Hematopoietic multipotent progenitor cell treated with erythropoietin and hydrocortisone succinate and interleukin-3 and kit ligand, for 17 days (in vitro differentiated cells): ENCODE measurements around the gene CLBA1.
"Not testable (repeated sequence)": the region's sequence is repeated elsewhere in the genome, so short reads cannot be mapped to it uniquely, and the experiment has no call there.

Experiments used
- DNase-seq: peaks from one replicate; pipeline ENCODE4 v3.0.0-alpha.2; 2015; ENCODE audit warnings: low spot score

CLBA1 gene

GRCh38 chr14:105023791-105024480, 38.3 kb downstream of the CLBA1 start:
- no peak for DNase-seq

GRCh38 chr14:105025429-105025828, 39.8 kb downstream of the CLBA1 start:
- no peak for DNase-seq

- DNase-seq = no peak
These were observed 40.6 kb downstream of the CLBA1 start for GRCh38 chr14:105026033-105026785.

- DNase-seq = no peak
These were observed 41.4 kb downstream of the CLBA1 start for GRCh38 chr14:105026802-105027563.

DNA sequence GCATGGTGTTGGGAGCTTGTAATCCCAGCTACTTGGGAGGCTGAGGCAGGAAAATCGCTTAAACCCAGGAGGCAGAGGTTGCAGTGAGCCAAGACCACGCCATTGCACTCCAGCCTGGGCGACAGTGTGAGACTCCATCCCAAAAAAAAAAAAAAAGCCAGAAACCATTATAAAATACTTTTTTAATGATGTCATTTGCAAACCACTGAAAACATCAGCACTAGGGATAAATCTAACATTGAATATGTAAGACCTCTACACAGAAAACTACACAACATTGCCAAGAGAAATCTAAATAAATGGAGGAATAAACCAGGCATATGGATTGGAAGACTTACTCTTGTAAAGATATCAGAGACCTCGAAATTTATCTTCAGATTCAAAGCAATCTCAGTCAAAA, 42.1 kb downstream of the CLBA1 start:
- DNase-seq = not testable (repeated sequence)

DNA sequence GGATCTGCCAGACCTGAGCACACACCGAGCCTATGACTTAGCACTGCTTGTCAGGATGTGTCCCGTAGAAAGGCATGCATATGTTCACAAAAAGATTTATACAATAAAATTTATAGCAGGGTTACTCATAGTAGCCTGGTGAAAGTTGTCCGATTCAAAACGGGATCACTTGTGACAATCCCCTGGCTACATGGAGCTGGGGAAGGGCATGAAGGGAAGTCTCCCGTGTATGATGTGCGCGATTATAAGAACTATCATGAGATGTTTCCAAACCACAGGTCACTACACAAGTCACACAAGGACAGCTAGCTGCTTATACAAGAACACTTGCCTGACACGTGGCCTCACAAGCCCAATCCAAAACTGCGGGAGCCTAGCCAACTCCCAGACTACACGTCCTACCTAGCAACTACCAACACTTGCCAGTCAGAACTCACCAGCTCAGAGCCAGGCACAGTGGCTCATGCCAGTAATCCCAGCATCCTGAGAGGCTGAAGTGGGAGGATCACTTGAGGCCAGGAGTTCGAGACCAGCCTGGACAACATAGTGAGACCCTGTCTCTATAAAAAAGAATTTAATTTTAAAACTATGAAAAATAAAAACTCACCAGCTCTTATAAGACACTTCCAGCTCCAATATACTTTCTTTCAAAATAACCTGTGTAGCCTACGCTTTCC, 42.8 kb downstream of the CLBA1 start:
- no peak for DNase-seq

GRCh38 chr14:105029402-105029801, 43.8 kb downstream of the CLBA1 start:
- no peak for DNase-seq

DNA sequence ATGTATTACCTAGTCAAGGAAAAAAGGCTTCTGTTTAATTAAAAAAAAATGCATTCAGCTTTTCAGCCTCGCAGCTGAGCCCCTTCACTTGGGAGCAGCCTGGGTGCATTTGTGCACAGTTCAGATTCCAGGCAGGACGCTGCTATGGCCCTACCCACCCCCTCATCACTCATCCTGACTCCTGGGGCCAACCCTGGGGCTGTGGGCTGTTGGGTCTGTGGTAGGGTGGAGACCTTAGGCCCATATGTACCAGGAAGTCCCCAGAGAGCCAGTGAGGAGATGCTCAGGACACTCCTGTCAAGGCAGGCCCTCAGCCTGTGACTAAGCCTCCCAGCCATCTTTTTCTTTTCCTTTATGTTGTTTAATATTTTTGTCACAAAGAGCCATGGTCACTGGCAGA, 44.6 kb downstream of the CLBA1 start:
- no peak for DNase-seq

- no peak for DNase-seq
These were observed 45.3 kb downstream of the CLBA1 start for GRCh38 chr14:105030836-105031396.

GRCh38 chr14:105032451-105032901, 46.9 kb downstream of the CLBA1 start:
- not testable (repeated sequence) for DNase-seq

GRCh38 chr14:105033412-105033900, 47.9 kb downstream of the CLBA1 start:
- DNase-seq = not testable (repeated sequence)

DNA sequence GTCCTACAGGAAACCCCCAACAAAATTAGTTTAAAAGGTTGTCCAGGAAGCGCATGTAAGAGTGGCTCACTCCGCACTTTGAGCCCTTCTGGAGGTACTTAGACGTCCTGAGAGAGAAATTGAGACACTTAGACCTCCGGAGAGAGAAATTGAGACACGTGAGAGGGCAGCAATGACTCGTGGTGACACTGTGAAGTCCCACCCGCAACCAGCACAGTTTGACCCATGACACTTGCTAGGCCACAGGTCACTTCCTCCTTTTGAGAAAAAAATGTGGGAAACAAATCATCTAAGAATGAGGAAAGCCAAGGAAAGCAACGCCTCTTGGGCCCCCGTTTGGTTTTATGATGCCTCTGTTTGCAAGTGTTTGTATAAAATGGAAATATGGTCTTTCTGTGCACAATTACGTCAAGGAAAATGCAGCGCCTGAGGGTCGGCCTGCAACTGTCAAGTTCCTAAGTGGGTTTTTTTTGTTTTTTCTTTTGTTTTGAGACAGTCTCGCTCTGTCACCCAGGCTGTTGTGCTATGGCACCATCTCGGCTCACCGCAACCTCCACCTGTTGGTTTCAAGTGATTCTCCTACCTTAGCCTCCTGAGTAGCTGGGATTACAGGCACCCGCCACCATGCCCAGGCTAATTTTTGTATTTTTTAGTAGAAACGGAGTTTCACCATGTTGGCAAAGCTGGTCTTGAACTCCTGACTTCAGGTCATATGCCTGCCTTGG, 48.9 kb downstream of the CLBA1 start:
- no peak for DNase-seq

DNA sequence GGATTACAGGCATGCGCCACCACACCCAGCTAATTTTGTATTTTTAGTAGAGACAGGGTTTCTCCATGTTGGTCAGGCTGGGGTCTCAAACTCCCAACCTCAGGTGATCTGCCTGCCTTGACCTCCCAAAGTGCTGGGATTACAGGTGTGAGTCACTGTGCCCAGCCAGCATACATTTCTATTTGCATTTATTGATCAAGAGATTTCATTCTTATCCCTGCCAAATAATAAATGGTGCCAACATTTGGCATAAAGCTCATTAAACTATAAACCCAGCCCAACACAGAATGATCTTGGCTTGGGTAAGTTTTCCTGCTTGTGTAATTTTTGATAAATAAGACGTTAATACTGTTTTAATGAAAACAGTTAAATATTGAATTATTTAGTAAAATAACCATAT, 50.0 kb downstream of the CLBA1 start:
- DNase-seq = not testable (repeated sequence)

DNA sequence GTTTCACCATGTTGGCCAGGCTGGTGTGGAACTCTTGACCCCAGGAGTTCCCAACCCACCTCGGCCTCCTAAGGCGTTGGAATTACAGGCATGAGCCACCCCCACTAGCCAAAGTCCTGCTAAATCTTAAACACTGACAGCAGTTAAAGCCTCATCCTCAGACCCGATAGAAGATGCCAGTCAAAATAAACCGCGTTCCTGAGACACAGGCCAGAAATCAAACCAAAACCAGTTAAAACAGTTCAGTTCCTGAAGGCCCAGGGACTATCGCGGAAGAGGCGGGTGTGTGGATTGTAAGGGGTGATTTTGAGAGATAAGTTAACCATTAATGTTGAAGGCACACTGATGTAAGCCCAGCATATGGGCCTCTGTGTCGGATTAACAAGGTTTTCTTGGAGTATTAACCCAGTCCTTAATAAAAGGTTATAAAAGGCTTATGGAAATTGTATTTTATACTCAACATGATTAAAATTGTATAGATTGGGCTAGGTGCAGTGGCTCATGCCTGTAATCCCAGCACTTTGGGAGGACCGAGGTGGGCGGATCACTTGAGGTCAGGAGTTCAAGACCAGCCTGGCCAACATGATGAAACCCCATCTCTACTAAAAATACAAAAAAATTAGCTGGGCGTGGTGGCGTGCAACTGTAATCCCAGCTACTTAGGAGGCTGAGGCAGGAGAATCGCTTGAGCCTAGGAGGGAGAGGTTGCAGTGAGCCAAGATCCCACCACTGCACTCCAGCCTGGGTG, 54.0 kb downstream of the CLBA1 start:
- no peak for DNase-seq

DNA sequence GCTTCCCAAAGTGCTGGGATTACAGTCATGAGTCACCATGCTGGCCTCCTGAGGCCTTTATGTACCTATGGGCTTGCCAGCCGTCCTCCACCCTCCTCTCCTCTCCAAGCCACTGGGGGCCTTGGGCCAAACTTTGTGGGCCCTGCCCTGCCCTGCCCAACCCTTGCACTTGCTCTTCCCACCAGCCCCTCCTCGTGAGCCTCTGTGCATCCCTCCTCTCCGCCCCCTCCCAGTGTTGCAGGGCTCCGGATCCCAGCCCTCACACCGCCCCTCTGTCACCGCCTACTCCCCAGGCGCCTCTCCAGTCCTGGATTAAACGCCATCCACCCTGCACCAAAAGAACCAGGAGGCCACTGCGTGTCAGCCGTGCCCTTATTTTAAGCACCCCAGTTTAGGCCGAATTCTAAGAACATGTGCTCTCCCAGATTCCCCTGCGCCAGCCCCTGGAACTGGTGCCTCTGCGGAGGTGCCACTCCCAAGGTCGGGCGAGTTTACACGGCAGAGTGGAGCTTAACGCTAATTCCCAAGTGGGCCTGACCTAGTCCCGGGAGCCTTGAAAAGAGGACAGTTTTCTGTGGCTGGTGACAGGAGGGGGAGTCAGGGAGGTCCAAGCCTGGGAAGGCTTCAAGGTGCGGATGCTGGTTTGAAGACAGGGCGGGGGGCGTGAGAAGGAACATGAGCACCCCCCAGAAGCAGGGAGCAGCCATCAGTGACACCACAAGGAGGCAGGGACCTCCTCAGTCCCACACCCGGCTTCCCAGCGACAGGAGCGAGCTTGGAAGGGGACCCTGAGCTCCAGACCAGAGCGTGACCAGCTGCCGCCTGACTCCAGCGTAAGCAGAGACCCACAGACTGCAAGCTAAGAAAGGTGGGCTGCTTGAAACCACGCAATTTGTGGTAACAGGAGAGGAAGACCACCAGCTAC, 56.5 kb downstream of the CLBA1 start:
- DNase-seq = no peak

DNA sequence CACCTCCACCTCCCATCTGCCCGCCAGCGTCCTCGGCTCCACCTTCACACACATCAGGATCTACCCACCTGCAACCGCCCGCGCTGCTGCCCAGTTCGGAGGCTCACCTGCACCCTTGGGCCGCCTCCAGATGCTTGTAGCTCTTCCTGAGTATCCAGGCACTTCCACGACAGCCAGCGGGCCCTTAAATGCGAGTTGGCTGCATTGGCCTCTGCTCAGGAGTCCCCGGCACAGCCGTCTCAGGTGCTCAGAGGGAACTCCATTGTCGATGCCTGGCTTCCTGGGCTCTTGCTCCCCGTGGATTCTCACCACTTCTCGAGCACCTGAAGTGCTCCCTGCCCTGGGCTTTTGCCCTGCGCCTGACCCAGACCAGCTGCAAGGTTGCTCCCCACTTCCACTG, 57.2 kb downstream of the CLBA1 start:
- no peak for DNase-seq

DNA sequence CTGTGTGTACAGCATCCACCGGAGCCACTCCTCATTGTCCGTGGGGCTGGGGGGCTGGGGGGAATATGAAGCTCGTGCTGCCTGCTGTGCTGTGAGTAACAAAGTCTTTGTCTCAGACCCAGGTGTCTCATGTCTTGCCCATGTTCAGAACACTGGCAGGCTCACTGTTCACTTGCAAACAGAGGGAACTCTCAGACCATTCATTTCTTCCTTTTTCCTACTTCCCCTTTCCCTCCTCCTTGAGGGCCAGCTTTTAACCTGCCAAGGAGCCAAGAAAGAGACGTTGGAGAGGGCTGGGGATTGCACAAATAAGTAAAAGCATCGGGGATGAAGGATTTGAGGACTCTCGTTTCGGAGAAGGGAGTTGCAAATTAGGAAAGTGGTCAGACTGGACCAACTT, 58.1 kb downstream of the CLBA1 start:
- DNase-seq = no peak
